Adipose tissue (tissue), 3 donors: ENCODE data around the gene SNCB. TPM values are rescaled to one million over a fixed set of nuclear protein-coding genes. Genes with fewer than 3 reads are reported as not detected.

Source experiments
- H3K27ac ChIP-seq: one replicate; pipeline ENCODE4 v1.5.1; 2013; ENCODE audit warnings: low read depth, low read length
- WGBS, 3 donors: extraction: QIAGEN DNeasy Blood & Tissue Kit; methylation state at CpG; one replicate each; pipeline ENCODE4 v1.1.7; 2013; 5-methylcytosine and 5-hydroxymethylcytosine counted together
- polyA plus RNA-seq, 3 donors: library from polyadenylated mRNA; stranded (reverse); fragments of 200-250 nt; gene quantifications; one replicate each; pipeline ENCODE4 v1.2.3, GENCODE V29; 2013
- donor health status: healthy with polysubstance abuse.
- donor health status: Bipolar disorder and iron deficiency.
- donor health status: healthy.

SNCB gene
- polyA plus RNA-seq, 3 donors, result 0.53 TPM; not detected in 2

GRCh38 chr5:176647843-176648473 is 17.6 kb upstream of the SNCB start:
- 2 to 15% (median 14%) methylated on average over 19 to 20 of the region's 20 CpGs for WGBS, 3 donors
- no peak overlapping the region for H3K27ac ChIP-seq

- no peak within 1 kb of the TSS for H3K27ac ChIP-seq
- WGBS, 3 donors, result 0% methylated on average over 61 to 62 of the region's 63 CpGs
Measured at GRCh38 chr5:176647030-176647842, 16.9 kb upstream of the SNCB start, which contains the start of gene TSPAN17. TSS of gene TSPAN17 (plus strand) at chr5:176647484. CDS start at chr5:176647616, 132 bp downstream.

- WGBS, 3 donors, result 15 to 23% (median 22%) methylated on average over 11 of the region's 11 CpGs
- H3K27ac ChIP-seq, result no peak overlapping the region
Measured at GRCh38 chr5:176646707-176647029, 16.3 kb upstream of the SNCB start.

- no peak overlapping the region for H3K27ac ChIP-seq
- 94 to 98% (median 97%) methylated on average over 7 of the region's 7 CpGs for WGBS, 3 donors
Measured at GRCh38 chr5:176646049-176646706, 15.8 kb upstream of the SNCB start.

GRCh38 chr5:176644878-176645670 is 14.7 kb upstream of the SNCB start:
- 90 to 95% (median 93%) methylated on average over 22 of the region's 22 CpGs for WGBS, 3 donors
- H3K27ac ChIP-seq, result no peak overlapping the region

GRCh38 chr5:176644294-176644693 is 14.0 kb upstream of the SNCB start:
- H3K27ac ChIP-seq, result no peak overlapping the region
- 66 to 75% (median 75%) methylated on average over 9 of the region's 9 CpGs for WGBS, 3 donors

- no peak overlapping the region for H3K27ac ChIP-seq
- 77 to 86% (median 80%) methylated on average over 11 of the region's 11 CpGs for WGBS, 3 donors
Measured at GRCh38 chr5:176643491-176644219, 13.3 kb upstream of the SNCB start.

- 34 to 66% (median 58%) methylated on average over 11 to 15 of the region's 15 CpGs for WGBS, 3 donors
- H3K27ac ChIP-seq, result no peak overlapping the region
Measured at GRCh38 chr5:176642675-176643490, 12.5 kb upstream of the SNCB start.

GRCh38 chr5:176640616-176641015 is 10.3 kb upstream of the SNCB start:
- WGBS, 3 donors, result 80 to 85% (median 80%) methylated on average over 4 of the region's 4 CpGs
- no peak overlapping the region for H3K27ac ChIP-seq

GRCh38 chr5:176639981-176640380 is 9.6 kb upstream of the SNCB start:
- H3K27ac ChIP-seq, result no peak overlapping the region
- 45 to 75% (median 47%) methylated on average over 4 of the region's 4 CpGs for WGBS, 3 donors

- H3K27ac ChIP-seq, result no peak overlapping the region
- WGBS, 3 donors, result 43 to 77% (median 50%) methylated on average over 3 to 4 of the region's 4 CpGs
Measured at GRCh38 chr5:176639208-176639607, 8.9 kb upstream of the SNCB start.

GRCh38 chr5:176638437-176638836 is 8.1 kb upstream of the SNCB start:
- WGBS, 3 donors, result 97 to 99% (median 98%) methylated on average over 3 of the region's 3 CpGs

GRCh38 chr5:176637556-176637955 is 7.2 kb upstream of the SNCB start:
- H3K27ac ChIP-seq, result no peak overlapping the region
- 35 to 56% (median 55%) methylated on average over 4 of the region's 4 CpGs for WGBS, 3 donors

More at GRCh38 chr5:176638437-176638836, 8.1 kb upstream of the SNCB start:
- no peak overlapping the region for H3K27ac ChIP-seq

GRCh38 chr5:176636426-176636825 is 6.1 kb upstream of the SNCB start:
- 28 to 43% (median 36%) methylated on average over 9 of the region's 9 CpGs for WGBS, 3 donors
- no peak overlapping the region for H3K27ac ChIP-seq

- WGBS, 3 donors, result 11 to 20% (median 19%) methylated on average over 6 of the region's 6 CpGs
- H3K27ac ChIP-seq, result no peak overlapping the region
Measured at GRCh38 chr5:176633598-176633997, 3.3 kb upstream of the SNCB start.

- no peak overlapping the region for H3K27ac ChIP-seq
- WGBS, 3 donors, result 73 to 83% (median 77%) methylated on average over 2 of the region's 2 CpGs
Measured at GRCh38 chr5:176632745-176633144, 2.4 kb upstream of the SNCB start.
